Aorta (tissue), 5 donors: Measurements from ENCODE around the gene EHHADH. TPM values are rescaled to one million over a fixed set of nuclear protein-coding genes. Genes with fewer than 3 reads are reported as not detected.

Source experiments
- ATAC-seq: fragments of 200-7000 bp; cut with Tn5 transposase; one replicate; pipeline ENCODE4 v1.9.1; 2022; ENCODE audit warnings: moderate library complexity; ENCODE audit not compliant: low FRiP score
- DNase-seq, 2 donors: peaks; one replicate each; pipeline ENCODE4 v3.0.0-alpha.2; 2020
- H3K27ac ChIP-seq, 2 donors: one replicate each; pipeline ENCODE4 v1.5.1; 2013; ENCODE audit warnings: low read length in 2 of 2, mild to moderate bottlenecking in 2 of 2, moderate library complexity in 2 of 2, control low read depth in 1 of 2, inconsistent platforms in 1 of 2, low read depth in 1 of 2
- H3K27me3 ChIP-seq, 2 donors: one replicate each; pipeline ENCODE4 v1.6.1; 2013; ENCODE audit warnings: control low read depth in 1 of 2, low read length in 1 of 2, mild to moderate bottlenecking in 1 of 2, moderate library complexity in 1 of 2; ENCODE audit not compliant: insufficient read depth in 2 of 2, control insufficient read depth in 1 of 2
- H3K36me3 ChIP-seq, 2 donors: one replicate each; pipeline ENCODE4 v1.6.1; 2013; ENCODE audit warnings: control low read depth in 1 of 2, low read length in 1 of 2, mild to moderate bottlenecking in 1 of 2; ENCODE audit not compliant: insufficient read depth in 2 of 2, control insufficient read depth in 1 of 2
- H3K4me1 ChIP-seq, 2 donors: one replicate each; pipeline ENCODE4 v1.6.1; 2013; ENCODE audit warnings: low read length in 2 of 2, control low read depth in 1 of 2, mild to moderate bottlenecking in 1 of 2, moderate library complexity in 1 of 2; ENCODE audit not compliant: insufficient read depth in 2 of 2, control insufficient read depth in 1 of 2
- H3K4me3 ChIP-seq, 2 donors: one replicate each; pipeline ENCODE4 v1.5.1; 2013; ENCODE audit warnings: low read length in 2 of 2, control low read depth in 1 of 2, mild to moderate bottlenecking in 1 of 2
- H3K9me3 ChIP-seq: one replicate; pipeline ENCODE4 v1.6.1; 2013; ENCODE audit warnings: mild to moderate bottlenecking, low read length; ENCODE audit not compliant: control insufficient read depth
- WGBS, 2 donors: extraction: QIAGEN DNeasy Blood & Tissue Kit; methylation state at CpG; one replicate each; pipeline ENCODE4 v1.1.7; 2013; 5-methylcytosine and 5-hydroxymethylcytosine counted together
- intact Hi-C, 2 donors: fragments of 100-400 bp; cut with DNase I; formaldehyde crosslinking; loops; one replicate each; pipeline versions ENCODE4 v1.14.2 to v1.15.0; 2022
- microRNA-seq, 2 donors: library from miRNA; unstranded; fragments of <30 nt; microRNA quantifications; one replicate each; pipeline ENCODE4 v1.2.0, GENCODE V29; 2020
- polyA plus RNA-seq, 2 donors: library from polyadenylated mRNA; stranded (reverse); fragments of 200-250 nt; gene quantifications; one replicate each; pipeline ENCODE4 v1.2.3, GENCODE V29; 2013
- total RNA-seq, 2 donors: library from RNA; stranded (reverse); fragmentation: NEBNext Ultra II Directional; extraction: Animal tissue kit (Norgen Biotek cat#: 25700); gene quantifications; one replicate each; pipeline ENCODE4 v1.2.1, GENCODE V29; 2021
- donor health status: healthy with polysubstance abuse.
- donor health status: Bipolar disorder and iron deficiency.
- donor health status: DM: no; HTN: no; CAD: no.
- donor health status: DM: no; HTN: no; CAD: no.
- donor health status: DM: yes; HTN: yes; CAD: no.

EHHADH gene
- total and polyA plus RNA-seq, 4 donors: 1.8 to 6.1 (median 3.8) TPM

GRCh38 chr3:185151101-185151963, 102.5 kb downstream of the EHHADH start:
- peaks cover 0 to 4% of the 10 kb centered on the region in 2 donors for H3K4me1 ChIP-seq
- H3K9me3 ChIP-seq: no peaks in the 10 kb centered on the region
- WGBS, 2 donors: 5 to 8% methylated on average over 8 of the region's 8 CpGs
- ATAC-seq (no peak), DNase-seq (no peak)
- H3K27ac ChIP-seq: peak overlapping the region in 1 of 2 donors; percentile 53
- no peaks in the 10 kb centered on the region for H3K27me3 ChIP-seq
- intact Hi-C loops: no loop called here
- no peaks in the 10 kb centered on the region for H3K36me3 ChIP-seq
- H3K4me3 ChIP-seq: peak overlapping the region; percentile 38 to 71

GRCh38 chr3:185150561-185150960, 103.3 kb downstream of the EHHADH start:
- Histone ChIP-seq H3K36me3 (no peaks in the 10 kb centered on the region), H3K9me3 (no peaks in the 10 kb centered on the region), H3K4me1 (peaks cover 0 to 4% of the 10 kb centered on the region in 2 donors), H3K27ac (peak overlapping the region; percentile 53 to 60), H3K27me3 (no peaks in the 10 kb centered on the region), H3K4me3 (peak overlapping the region; percentile 38 to 67)
- intact Hi-C loops: no loop called here
- WGBS, 2 donors: 9 to 17% methylated on average over 1 of the region's 1 CpG
- no peak for ATAC-seq
- DNase-seq: no peak

GRCh38 chr3:185149591-185149990, 104.3 kb downstream of the EHHADH start:
- peaks cover 0 to 4% of the 10 kb centered on the region in 2 donors for H3K4me1 ChIP-seq

GRCh38 chr3:185145511-185145910, 108.3 kb downstream of the EHHADH start:
- DNase-seq (no peak), ATAC-seq (no peak)
- no peak overlapping the region for H3K4me3 ChIP-seq
- no peaks in the 10 kb centered on the region for H3K27me3 ChIP-seq
- intact Hi-C loops: no loop called here
- H3K4me1 ChIP-seq: peaks cover 0 to 4% of the 10 kb centered on the region in 2 donors
- H3K9me3 ChIP-seq: no peaks in the 10 kb centered on the region
- no peaks in the 10 kb centered on the region for H3K36me3 ChIP-seq
- H3K27ac ChIP-seq: no peak overlapping the region
- 65 to 69% methylated on average over 6 of the region's 6 CpGs for WGBS, 2 donors

More at GRCh38 chr3:185149591-185149990, 104.3 kb downstream of the EHHADH start:
- intact Hi-C loops: no loop called here
- H3K27ac ChIP-seq: no peak overlapping the region
- no peak for DNase-seq
- no peaks in the 10 kb centered on the region for H3K27me3 ChIP-seq
- H3K9me3 ChIP-seq: no peaks in the 10 kb centered on the region
- H3K4me3 ChIP-seq: no peak overlapping the region
- ATAC-seq: no peak
- H3K36me3 ChIP-seq: no peaks in the 10 kb centered on the region
- 1 to 6% methylated on average over 3 of the region's 3 CpGs for WGBS, 2 donors

- Histone ChIP-seq H3K36me3 (no peaks in the 10 kb centered on the region), H3K4me3 (no peak overlapping the region), H3K27ac (no peak overlapping the region), H3K4me1 (peaks cover 0 to 4% of the 10 kb centered on the region in 2 donors), H3K27me3 (no peaks in the 10 kb centered on the region), H3K9me3 (no peaks in the 10 kb centered on the region)
- DNase-seq: no peak
- 43 to 48% methylated on average over 3 of the region's 3 CpGs for WGBS, 2 donors
- ATAC-seq: no peak
- intact Hi-C loops: no loop called here
Measured at GRCh38 chr3:185144784-185145183, 109.1 kb downstream of the EHHADH start.

Small RNA genes lying within 50 kb of the gene (microRNA-seq; reads per million reads assigned to microRNA genes)
- gene MIR5588: 0 reads per million in 2 donors

Other genes with a start within 250 kb of the EHHADH start
- gene C3orf70, start 101.0 kb downstream of the EHHADH start, total RNA-seq: 10 to 100 TPM; 17.2 to 20.4 TPM
- 1 to 10 TPM; 4.5 to 6.7 TPM for gene C3orf70, start 101.0 kb downstream of the EHHADH start, polyA plus RNA-seq
- 10 to 100 TPM; 25.3 to 28.7 TPM for gene MAP3K13, start 109.1 kb upstream of the EHHADH start, total RNA-seq
- 10 to 100 TPM; 19.8 to 38.4 TPM for gene MAP3K13, start 109.1 kb upstream of the EHHADH start, polyA plus RNA-seq
- gene TMEM41A, start 245.0 kb upstream of the EHHADH start, total RNA-seq: 10 to 100 TPM; 13.2 to 15.6 TPM
- 1 to 10 TPM; 5.4 to 8.8 TPM for gene TMEM41A, start 245.0 kb upstream of the EHHADH start, polyA plus RNA-seq